HepG2 (cell line): ENCODE data around the gene ZNF581. TPM values are rescaled to one million over a fixed set of nuclear protein-coding genes. Genes with fewer than 3 reads are reported as not detected.
A peak's percentile ranks its signal among the peaks of the same experiment; 100 is the strongest.

Experiments used
- AGO2 ChIP-seq: fragments of 200-400 bp; formaldehyde crosslinking; optimal IDR thresholded peaks from 2 replicates; pipeline ENCODE3; 2017; ENCODE audit warnings: mild to moderate bottlenecking, low read depth, low read length, moderate library complexity
- DDIT3 ChIP-seq: sonication (generic); formaldehyde crosslinking; IDR thresholded peaks from 2 replicates; pipeline ENCODE4 v1.4.0; 2020; ENCODE audit warnings: mild to moderate bottlenecking, missing genetic modification reagents
- DPF2 ChIP-seq: sonication (generic); formaldehyde crosslinking; IDR thresholded peaks from 2 replicates; pipeline ENCODE4 v1.4.0; 2020; ENCODE audit warnings: mild to moderate bottlenecking, low read depth, missing genetic modification reagents, borderline replicate concordance
- GABPB1 ChIP-seq: IDR thresholded peaks from 2 replicates; pipeline ENCODE4 v1.6.1; 2016; ENCODE audit warnings: mild to moderate bottlenecking, missing genetic modification reagents, moderate library complexity, missing compliant biosample characterization
- KLF11 ChIP-seq: IDR thresholded peaks from 2 replicates; pipeline ENCODE4 v1.6.1; 2016; ENCODE audit warnings: missing compliant biosample characterization
- RERE ChIP-seq: IDR thresholded peaks from 2 replicates; pipeline ENCODE4 v1.6.1; 2016; ENCODE audit warnings: low read depth, missing genetic modification reagents, missing compliant biosample characterization
- SP140L ChIP-seq: sonication (generic); formaldehyde crosslinking; IDR thresholded peaks from 2 replicates; pipeline ENCODE4 v1.4.0; 2020; ENCODE audit warnings: missing genetic modification reagents, borderline replicate concordance
- ZNF687 ChIP-seq: sonication (generic); formaldehyde crosslinking; IDR thresholded peaks from 2 replicates; pipeline ENCODE4 v1.5.1; 2020; ENCODE audit warnings: mild to moderate bottlenecking, missing genetic modification reagents, moderate library complexity
- ZSCAN22 ChIP-seq: sonication (generic); formaldehyde crosslinking; IDR thresholded peaks from 2 replicates; pipeline ENCODE4 v1.4.0; 2020; ENCODE audit warnings: mild to moderate bottlenecking, missing genetic modification reagents
- polyA plus RNA-seq, 8 experiments: library from polyadenylated mRNA; depleted of rRNA in 3 of 8; stranded (reverse) in 7 of 8; unstranded in 1 of 8; fragments of >200 nt; fragmentation: Illumina TruSeq in 4 of 8; extraction: Trizol in 4 of 8; gene quantifications; 2 replicates each; pipeline versions ENCODE4 v1.2.1 to v1.2.3, GENCODE V29; 2011 to 2016; ENCODE audit warnings: low read depth in 4 of 8, missing spikeins in 1 of 8, mixed read lengths in 1 of 8; ENCODE audit not compliant: insufficient read depth in 1 of 8
- total RNA-seq, 5 experiments: library from RNA; depleted of rRNA; stranded (reverse); fragments of >200 nt; fragmentation: Illumina TruSeq; extraction: Trizol; gene quantifications; 2 replicates each; pipeline ENCODE4 v1.2.3, GENCODE V29; 2016; ENCODE audit warnings: low read depth in 1 of 5

Gene ZNF581
- total and polyA plus RNA-seq, 2 of the 13 experiments (the other 11 are each of a cell fraction or from before 2014, with no cell fraction given), result 19.6 to 49.5 TPM

- TF ChIP-seq RERE (CRISPR knock-in tag) (no peak), ZNF687 (CRISPR knock-in tag) (peak; percentile 10; the same call in 1 of the 2 replicates), ZSCAN22 (CRISPR knock-in tag) (no peak), DPF2 (CRISPR knock-in tag) (no peak), KLF11 (CRISPR knock-in tag) (no peak), SP140L (CRISPR knock-in tag) (no peak), GABPB1 (CRISPR knock-in tag) (no peak; the same call in 1 of the 2 replicates), DDIT3 (CRISPR knock-in tag) (no peak), AGO2 (peak; percentile 37)
Measured at GRCh38 chr19:55602104-55603001, 41.1 kb upstream of the ZNF581 start (continued).
